ENCODE measurements around the gene SIX3.

Gene SIX3

DNA sequence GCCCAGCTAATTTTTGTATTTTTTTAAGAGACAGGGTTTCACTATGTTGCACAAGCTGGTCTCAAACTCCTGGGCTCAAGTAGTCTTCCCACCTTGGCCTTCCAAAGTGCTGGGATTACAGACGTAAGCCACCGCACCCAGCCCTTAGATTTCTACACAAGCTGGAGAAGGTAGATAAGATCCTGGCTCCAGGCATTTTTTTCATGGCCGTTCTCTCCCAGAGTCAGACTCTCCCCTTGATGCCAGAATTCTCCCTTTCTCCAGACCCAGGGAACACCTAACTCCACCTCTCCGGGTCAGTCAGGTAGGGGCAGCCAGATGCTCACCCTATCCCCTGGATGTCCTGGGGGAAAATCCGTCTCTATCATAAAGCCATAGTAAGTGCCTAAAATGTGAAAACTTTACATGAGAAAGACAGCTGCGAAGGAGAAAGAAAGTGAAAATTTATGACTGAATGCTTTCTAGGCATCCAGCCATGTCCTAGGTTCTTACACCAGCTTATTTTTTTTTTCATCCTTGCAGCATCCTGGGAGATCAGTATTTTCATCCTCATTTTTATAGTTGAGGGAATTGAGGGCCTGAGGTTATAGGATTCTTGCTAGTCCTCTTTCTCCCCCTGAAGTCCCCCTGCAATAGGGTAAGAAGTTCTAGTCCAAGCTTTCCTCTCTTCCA is 16.3 kb downstream of the SIX3 start:
- DNase-seq (ENCODE audit: low spot score), result no peak

DNA sequence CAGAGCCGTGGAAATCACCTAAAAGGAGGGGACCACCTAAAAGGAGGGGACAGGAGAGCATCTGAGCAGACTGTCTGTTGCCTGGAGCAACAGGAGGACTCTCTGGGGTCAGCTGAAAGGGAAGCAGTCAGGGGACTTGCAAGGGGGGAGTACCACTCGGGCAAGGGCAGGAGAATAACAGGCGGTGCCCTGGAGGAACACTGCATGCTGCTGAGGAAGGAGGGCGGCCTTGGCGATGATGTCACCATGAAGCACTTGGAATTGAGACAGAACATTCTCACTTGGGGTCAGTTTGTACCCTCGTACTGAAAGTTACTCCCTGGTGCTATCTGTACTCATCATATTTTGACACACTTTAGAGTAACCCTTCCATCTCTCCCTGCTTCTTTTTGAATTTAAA is 18.4 kb downstream of the SIX3 start:
- DNase-seq (ENCODE audit: low spot score), result no peak

DNA sequence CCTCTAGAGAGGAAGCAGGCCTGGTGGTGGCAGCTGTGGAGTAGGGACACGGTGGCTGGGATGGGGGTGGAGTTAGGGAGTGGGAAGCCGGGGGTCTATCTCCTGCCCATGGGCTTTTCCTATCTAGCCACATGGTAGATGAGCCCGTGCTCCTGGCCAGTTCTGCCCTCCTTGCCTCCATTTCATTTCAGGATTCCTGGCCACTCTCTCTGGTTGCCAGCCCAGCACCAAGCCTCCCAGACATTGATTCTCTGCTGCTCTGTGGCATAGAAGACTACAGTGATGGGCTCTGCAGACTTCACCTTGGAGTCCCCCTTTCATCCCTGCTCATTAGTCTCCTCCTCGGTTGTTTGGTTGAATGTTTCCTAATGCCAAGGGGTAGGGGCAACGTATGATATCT is 19.4 kb downstream of the SIX3 start:
- DNase-seq (ENCODE audit: low spot score), result no peak

DNA sequence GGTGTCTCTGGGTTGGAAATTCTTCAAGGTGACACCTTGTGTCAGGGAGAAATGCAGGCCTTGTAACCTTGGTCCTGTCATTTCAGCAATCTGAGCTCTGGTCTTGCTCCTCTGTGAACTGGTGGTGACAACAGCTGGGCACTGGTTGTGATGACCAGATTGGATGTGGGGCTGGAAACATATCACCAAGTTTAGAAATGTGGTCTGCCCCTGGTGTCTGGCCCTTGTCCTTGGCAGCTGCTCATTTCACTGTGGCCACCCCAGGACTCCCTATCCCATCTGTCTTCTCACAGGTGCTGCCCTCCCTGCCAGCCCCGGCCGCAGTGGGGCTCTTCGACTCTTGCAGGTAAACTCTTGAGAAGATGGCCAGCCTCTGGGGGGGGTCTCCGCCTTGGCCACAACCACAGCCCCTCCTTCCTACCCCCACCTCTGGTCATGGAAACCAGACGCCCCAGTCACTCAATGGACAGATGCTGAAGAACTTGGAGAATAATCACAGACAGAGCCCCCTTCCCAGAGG is 20.7 kb downstream of the SIX3 start:
- no peak for DNase-seq (ENCODE audit: low spot score)

DNA sequence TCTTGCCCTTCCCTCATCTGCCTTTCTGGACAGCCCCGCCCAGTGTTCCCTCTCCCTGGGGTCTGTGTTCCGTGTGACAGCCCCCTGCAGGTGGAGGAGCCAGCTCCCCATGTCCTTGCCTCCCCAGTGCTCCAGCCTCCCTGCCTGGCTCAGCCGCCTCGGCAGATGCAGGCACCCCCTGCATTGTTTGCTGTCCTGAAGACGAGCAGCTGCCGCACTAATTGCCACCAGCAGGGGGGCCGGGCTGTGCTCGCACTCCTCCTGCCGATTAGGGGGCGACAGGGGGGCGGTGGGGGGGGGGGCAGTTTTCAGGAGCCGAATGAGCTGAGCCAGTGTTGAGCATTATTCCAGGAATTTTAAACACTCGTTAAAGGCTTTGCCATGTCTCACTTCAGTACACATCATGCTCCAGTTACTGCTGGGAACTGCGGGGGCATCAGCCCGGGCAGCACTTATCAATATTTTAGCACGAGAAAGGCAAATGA is 23.3 kb downstream of the SIX3 start:
- DNase-seq (ENCODE audit: low spot score), result no peak

DNA sequence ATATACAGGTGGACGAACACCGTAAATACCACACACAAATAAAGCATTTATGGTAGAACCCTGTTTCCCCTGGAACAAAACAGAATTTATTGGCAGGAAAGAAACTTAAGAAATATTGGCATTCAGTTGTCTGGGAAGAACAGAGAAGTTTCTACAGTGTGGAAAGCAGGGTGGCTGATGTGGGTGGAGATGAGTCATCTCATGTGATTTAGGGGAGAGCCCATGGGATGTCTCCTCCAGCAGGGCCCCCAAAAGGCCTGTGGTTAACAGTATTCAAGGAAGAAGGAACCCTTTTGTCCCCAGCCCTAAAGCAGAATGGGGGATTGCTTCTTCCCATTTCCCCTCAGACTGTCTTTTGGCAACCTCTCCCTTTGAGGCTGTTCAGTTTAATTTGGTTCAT is 24.2 kb downstream of the SIX3 start:
- DNase-seq (ENCODE audit: low spot score), result no peak

DNA sequence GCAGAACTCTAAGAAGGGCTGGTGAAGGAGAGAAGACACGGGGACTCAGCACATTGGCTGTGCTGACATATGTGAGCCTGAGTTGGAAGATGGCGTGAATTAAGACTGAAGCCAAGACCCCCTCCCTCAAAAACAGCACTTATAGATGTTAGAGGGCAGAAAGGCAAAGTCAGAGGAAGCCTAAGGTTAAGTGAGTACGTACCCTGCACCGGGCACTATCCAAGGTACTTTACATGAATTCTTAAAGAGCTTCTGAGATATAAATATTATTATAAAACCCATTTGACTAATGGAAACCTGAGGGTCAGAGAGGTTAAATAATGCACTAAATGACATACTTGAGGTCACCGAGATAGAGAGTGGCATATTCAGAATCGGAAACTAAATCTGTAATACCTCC is 25.6 kb downstream of the SIX3 start:
- no peak for DNase-seq (ENCODE audit: low spot score)

DNA sequence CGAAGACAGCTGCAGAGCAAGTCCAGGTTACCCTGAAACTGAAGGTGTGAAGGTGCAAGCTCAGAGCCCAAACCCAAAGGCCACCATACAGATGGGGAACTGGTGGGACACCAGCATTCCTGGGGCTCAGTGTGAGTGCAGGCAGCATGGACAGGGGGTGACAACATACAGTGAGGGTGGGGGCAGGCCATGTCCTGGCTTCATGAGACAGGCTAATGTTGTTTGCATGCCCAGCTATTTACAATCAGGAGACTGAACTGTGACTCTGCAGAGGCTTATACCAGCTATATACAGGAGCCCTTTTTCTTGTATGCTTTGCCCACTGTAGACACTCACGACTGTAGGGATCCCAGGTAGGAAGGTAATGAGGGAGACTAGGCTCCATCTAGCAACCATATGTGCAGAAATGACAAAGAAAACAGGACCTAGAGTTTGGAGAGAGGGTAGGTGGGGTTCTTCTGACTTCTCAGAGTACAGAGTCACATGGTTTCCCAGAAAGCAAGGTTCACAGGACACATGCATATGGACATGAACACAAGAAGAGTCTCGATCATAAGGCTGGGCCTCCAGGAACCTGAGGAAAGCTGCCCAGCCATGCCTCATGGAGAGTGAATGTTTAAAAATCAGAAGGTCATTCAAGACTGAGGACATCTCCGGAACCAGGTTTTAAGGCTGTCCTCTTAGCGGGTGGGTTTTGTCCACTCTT is 26.4 kb downstream of the SIX3 start:
- no peak for DNase-seq (ENCODE audit: low spot score)

DNA sequence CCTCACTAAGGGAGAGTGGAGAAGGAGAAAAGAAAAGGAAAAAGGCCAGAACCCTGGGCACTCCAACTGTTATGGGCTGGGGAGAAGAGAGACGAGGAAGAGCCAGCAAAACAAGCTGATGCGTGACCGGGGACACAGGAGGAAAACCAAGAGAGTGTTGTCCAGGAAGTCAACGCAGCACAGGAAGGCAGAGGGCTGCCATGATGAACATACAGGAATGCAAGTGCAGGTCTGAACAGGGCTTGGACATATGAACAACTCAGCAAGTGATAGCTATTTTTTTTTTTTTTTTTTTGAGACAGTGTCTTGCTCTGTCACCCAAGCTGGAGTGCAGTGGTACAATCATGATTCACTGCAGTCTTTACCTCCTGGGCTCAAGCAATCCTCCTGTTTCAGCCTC is 28.4 kb downstream of the SIX3 start:
- no peak for DNase-seq (ENCODE audit: low spot score)

DNA sequence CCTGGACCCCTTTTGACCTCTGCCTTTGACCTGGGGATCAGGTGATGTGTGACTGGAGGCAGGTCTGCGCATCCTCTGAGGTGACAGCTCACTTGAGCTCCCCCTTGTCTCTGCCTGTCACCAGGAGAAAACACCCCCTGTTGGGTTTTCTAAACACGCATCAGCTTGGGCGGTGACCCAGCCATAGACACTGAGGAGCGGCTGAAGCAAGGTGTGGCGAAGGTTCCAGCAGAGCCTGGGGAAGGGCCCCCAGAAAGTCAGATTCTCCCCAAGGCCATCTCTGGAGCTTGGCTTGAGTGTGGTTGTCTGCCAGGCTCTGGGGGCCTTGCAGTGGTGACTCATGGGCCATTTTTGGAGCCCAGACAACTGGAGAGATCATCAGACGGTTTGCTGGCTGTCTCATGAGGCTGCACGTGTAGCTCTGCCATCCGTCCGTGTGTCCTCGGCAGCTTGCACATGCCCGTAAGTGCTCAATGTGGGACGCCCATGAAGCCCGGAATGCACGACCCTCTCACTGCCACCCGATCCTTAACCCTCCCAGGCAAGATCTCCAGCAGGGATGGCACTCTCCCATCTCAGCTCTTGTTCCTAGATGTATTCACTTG is 29.4 kb downstream of the SIX3 start:
- DNase-seq (ENCODE audit: low spot score), result no peak

DNA sequence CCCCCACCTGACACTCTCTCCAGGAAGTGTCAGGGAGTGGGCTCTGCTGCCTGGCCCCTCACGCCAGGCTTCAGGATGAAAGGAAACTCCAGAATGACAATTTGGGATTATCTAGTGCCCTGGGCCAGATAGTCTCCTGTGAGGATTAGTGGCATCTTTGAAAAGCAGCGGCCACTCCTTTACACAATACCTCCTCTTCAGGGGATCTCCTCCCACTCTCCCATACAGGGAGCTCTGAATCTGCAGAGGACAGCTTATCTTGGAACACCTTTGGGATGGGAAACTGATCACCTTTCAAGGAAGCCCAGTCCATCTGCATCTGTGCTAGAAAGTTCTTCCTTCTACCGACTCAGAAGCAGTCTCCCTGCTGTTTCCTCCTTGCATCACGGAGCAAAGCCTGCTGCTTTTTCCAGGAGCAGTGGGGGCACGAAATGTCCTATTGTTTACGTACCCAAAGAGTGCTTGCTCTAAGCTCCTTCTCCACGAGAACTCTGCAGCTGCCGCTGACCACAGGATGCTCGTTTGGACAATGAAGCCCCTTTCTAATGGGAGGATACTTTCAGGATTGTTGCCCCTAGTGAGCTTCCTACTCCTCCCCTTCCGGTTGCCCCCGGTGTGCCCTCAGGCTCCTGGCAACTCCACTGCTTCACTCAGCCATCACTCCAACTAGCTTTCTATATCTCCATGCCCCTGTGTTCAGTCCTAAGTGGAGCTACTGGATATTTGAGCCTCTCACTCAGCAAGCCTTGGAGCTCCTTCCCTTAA is 31.5 kb downstream of the SIX3 start:
- no peak for DNase-seq (ENCODE audit: low spot score)

DNA sequence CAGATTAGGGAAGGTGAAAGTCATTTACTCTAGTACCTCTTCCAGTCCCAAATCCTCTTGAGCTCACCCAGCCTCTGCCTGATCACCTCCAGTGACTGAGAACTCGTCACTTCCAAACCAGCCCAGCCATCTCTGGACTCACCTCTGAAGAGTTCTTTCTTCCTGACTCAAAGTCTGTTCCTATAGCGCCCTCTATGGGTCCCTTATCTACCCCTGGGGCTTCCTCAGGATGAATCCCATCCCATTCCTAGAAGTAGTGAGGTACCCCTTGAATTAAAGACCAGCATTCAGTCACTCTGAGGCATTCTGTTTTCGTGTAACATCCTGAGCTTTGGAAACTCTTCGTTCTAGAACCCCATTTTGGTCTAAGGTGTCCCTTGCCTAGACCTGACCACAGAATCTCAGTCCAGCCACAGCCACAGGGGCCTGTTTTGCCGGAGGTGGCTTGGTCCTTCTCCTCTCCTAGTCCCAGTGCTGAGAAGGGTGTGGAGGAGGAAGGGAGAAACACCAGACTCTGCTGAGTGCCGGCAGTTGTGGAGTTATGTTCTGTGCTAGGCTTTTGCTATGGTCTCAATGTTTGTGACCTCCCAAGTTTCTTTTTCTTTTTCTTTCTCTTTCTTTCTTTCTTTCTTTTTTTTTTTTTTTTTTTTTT is 32.7 kb downstream of the SIX3 start:
- DNase-seq (ENCODE audit: low spot score), result no peak

DNA sequence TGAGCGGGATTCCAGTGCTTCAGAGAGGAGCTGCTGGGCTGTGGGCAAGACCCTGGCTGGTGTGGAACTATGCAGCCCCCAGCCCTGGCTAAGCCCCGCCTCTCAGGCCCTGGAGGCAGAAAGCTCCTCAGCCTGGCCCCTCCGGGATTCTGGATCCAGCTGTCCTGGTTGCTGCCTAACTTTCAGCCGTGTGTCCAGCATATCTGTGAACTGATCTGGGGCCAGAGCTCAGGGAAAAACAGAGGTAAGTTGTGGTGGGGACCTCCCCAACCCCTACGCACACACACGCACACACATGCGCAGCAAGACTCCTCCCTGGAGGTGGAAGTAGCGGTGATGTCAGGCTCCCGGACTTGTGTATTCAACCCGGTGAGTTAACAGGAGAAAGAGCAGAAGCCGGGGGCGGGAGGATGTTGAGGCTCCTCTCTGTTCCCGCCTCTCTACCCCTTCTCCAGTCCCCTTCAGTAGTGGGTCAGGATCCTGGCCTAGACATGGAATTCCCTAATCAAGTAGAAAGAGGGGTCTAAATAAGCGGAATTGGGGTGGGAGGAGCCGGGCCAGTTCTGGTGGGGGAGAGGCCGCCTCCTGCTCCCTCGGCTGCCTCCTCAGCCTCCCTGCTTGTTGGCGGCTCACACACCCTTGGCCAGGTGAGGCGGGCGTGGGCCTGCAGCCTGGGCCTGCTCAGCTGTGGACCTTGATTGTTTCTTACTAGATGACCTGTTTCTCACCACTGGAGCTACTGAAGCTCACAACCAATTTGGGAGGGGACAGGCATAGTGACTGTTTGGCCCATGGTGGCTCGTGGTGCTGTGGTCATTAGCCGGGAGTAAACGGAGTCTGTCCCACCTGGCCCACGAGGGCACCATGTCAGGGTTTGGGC is 34.3 kb downstream of the SIX3 start:
- DNase-seq (ENCODE audit: low spot score), result no peak

DNA sequence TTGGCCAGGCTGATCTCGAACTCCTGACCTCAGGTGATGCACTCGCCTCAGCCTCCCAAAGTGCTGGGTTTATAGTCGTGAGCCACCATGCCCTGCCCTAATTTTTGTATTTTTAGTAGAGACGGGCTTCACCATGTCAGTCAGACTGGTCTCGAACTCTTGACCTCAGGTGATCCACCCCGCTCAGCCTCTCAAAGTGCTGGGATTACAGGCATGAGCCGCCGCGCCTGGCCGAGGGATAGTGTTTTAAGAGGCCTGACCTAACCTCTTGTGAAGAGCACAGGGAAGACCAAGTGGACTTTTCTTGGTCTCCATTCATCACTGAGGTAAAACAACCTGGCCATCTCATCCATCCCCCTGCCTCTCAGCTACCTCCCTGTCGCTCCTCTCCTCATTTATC is 38.1 kb downstream of the SIX3 start:
- no peak for DNase-seq (ENCODE audit: low spot score)

DNA sequence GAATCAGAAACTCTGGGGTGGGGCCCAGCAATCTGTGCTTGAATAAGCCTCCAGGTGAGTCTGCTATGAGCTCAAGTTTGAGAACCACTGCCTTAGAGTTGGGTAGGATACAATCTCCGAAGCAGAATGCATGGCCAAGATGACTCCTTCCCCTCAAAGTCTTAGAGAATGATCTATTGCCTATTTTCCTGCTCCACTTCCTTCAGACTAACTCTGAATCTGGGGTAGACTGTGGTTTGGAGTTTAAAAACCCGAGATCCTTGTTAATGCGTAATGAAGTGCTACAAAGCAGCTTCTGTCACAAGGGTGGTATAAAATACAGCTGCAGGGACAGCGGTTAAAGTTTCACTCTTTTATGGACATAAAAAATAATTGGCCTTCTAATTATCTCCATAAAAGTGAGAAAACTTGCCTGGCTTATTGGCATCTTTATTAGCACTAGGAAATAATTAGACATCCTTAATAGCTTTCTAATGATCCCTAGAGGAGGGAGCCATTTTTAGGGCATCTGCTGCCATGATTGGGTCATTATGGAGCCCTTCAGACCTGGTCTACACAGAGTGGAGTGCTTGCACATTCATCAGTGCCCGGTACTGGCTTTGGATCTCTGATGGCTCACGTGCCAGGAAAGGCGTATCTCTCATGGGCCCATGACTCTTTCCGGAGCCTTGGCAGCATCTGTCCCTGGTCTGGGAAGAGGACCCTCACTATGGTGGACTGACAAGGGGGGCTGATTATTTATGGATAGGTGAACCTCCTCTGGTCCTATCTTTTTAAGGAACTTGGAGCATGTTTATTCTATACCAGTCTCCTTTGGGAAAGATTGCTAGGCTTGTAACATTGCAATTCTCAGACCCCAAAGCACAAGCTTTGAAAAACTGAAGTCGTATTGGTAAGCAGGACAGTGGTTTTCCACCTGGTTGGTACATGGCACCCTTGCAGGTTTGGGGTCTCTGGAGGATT is 39.5 kb downstream of the SIX3 start:
- no peak for DNase-seq (ENCODE audit: low spot score)

DNA sequence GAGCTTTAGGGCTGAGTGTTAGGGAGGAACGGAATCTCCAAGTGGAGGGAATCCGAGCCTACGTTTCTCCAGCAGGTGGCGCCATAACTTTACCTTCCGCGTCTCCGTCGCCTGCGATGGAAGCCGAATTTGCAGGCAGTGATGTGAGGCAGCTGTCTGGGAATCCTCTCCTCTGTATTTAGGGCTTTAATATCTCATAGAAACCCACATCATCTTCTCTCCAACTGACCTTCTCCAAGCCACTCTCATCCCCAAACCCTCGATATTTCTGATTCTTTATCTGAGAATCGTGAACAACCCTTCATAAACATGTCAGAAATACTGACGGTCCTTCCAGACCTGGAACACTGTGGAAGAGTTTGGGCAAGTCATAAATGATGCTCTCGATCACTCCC is 40.2 kb downstream of the SIX3 start:
- DNase-seq (ENCODE audit: low spot score), result peak; percentile 81

DNA sequence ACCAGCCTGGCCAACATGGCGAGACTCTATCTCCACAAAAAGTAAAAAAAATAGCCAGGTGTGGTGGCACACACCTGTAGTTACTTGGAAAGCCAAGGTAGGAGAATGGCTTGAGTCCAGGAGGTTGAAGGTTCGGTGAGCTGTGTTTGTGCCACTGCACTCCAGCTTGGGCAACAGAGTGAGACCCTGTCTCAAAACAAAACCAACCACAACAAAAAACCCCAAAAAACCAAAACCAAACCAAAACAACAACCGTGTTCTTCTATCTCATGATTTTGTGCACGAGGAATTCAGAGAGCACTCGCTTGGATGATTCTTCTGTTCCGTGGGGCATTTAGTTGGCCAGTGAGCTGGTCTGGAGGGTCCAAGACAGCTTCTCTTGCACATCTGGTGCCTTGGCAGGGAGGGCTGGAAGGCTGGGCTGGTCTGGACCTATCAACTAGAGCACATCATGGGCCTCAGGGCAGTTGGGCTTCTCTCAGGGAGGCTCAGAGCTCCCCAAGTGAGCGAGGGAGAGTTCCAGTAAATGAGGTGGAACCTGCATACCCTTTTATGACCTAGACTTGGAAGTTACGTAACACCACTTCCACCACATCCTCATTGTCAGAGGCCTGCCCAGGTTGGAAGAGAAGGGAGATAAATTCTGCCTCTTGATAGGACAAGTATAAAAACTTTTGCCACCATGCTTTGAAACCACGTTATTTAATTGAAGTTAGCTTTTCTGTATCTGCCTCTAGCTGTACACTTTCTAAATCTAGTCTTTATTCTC is 42.5 kb downstream of the SIX3 start:
- no peak for DNase-seq (ENCODE audit: low spot score)

DNA sequence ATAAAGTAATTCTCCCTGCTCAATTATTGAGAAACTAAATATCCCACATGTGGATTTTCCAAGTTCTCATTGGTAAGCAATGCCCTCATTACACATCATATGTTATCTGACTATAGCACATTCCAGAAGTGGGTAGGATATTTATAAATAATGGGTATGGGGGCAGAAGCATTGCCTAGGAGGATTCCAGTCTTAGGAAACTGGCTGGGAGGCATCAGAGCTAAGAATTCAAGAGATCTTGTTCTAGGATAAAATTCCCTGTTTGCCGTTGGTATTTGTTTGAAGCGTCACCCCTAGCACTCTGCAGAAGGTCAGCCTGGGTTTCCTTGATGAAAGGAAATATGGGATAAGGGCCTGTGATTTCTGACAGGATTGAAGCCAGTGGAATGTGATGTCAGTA is 47.7 kb downstream of the SIX3 start:
- no peak for DNase-seq (ENCODE audit: low spot score)

DNA sequence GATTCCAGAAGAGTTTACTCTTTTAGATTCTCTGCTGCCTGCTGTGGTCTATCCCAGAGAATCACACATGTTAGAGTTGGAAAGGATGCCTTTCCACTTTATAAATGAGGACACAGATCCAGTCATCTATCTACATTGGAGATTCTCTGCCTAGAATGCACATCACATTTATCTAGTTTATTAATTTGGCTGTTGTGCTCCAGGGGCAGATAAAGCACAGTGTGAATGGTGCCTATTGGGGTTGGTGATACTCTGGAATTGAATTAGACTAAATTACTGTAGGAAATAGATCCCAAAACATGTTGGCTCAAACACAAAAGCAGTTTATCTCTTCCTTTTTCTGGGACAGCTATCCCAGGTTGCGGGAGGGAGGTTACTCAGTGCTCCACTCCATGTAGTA is 52.9 kb downstream of the SIX3 start:
- no peak for DNase-seq (ENCODE audit: low spot score)
